ENCODE results near the gene NFKBIB. TPM values are rescaled to one million over a fixed set of nuclear protein-coding genes. Genes with fewer than 3 reads are reported as not detected.

The NFKBIB gene
- total and polyA plus RNA-seq, 2 of the 13 experiments (the other 11 are each of a cell fraction or from before 2014, with no cell fraction given): 8.6 to 14.9 TPM

GRCh38 chr19:38930776-38931520, 31.2 kb downstream of the NFKBIB start, which contains the start of gene MRPS12 (continued):
- TF ChIP-seq HIC2 (CRISPR knock-in tag; IDR thresholded peaks at IDR 0.05; ENCODE audit: low read depth) (no peak), MEF2D (CRISPR knock-in tag; IDR thresholded peaks at IDR 0.05) (peak; percentile 10; the same call in 1 of the 2 replicates), EZH2 (conservative IDR thresholded peaks at IDR 0.05; ENCODE audit: low read depth, low read length) (no peak), ZNF256 (CRISPR knock-in tag; conservative IDR thresholded peaks at IDR 0.05) (no peak), JUNB (CRISPR knock-in tag; IDR thresholded peaks at IDR 0.05; ENCODE audit: borderline replicate concordance) (no peak), RXRB (CRISPR knock-in tag; IDR thresholded peaks at IDR 0.05; ENCODE audit: borderline replicate concordance) (no peak), ZSCAN12 (CRISPR knock-in tag; IDR thresholded peaks at IDR 0.05) (no peak), HMGA1 (CRISPR knock-in tag; conservative IDR thresholded peaks at IDR 0.05) (no peak), ZNF232 (CRISPR knock-in tag; IDR thresholded peaks at IDR 0.05; ENCODE audit: borderline replicate concordance) (0 out of 2 replicates have a peak, but pooled peaks have one; percentile 2), CAMTA2 (CRISPR knock-in tag; IDR thresholded peaks at IDR 0.05; ENCODE audit: borderline replicate concordance) (no peak), DBP (CRISPR knock-in tag; IDR thresholded peaks at IDR 0.05; ENCODE audit: not compliant biosample characterization) (no peak), DR1 (CRISPR knock-in tag; IDR thresholded peaks at IDR 0.05) (no peak), SP4 (CRISPR knock-in tag; IDR thresholded peaks at IDR 0.05) (peak; percentile 8; the same call in 1 of the 2 replicates), ZNF737 (CRISPR knock-in tag; IDR thresholded peaks at IDR 0.05; ENCODE audit: borderline replicate concordance) (no peak), TMF1 (CRISPR knock-in tag; IDR thresholded peaks at IDR 0.05; ENCODE audit: low read depth) (no peak), RFX3 (CRISPR knock-in tag; IDR thresholded peaks at IDR 0.05) (no peak), ZNF10 (CRISPR knock-in tag; IDR thresholded peaks at IDR 0.05; ENCODE audit: borderline replicate concordance, low read depth) (no peak), CBX1 (IDR thresholded peaks at IDR 0.05; ENCODE audit: low read depth) (no peak), FOXJ3 (CRISPR knock-in tag; IDR thresholded peaks at IDR 0.05; ENCODE audit: borderline replicate concordance) (no peak), HNRNPL (IDR thresholded peaks at IDR 0.05; ENCODE audit: low read depth, low read length) (no peak), ZNF766 (CRISPR knock-in tag; IDR thresholded peaks at IDR 0.05; ENCODE audit: borderline replicate concordance) (peak; percentile 25; the same call in 1 of the 2 replicates), JDP2 (CRISPR knock-in tag; IDR thresholded peaks at IDR 0.05; ENCODE audit: borderline replicate concordance) (no peak), ZBTB1 (CRISPR knock-in tag; IDR thresholded peaks at IDR 0.05; ENCODE audit: borderline replicate concordance) (no peak), RFXAP (CRISPR knock-in tag; IDR thresholded peaks at IDR 0.05; ENCODE audit: borderline replicate concordance) (peak; percentile 56), ZNF709 (CRISPR knock-in tag; IDR thresholded peaks at IDR 0.05) (no peak)
- TF ChIP-seq, protein P1, sequence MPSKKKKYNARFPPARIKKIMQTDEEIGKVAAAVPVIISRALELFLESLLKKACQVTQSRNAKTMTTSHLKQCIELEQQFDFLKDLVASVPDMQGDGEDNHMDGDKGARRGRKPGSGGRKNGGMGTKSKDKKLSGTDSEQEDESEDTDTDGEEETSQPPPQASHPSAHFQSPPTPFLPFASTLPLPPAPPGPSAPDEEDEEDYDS (CRISPR knock-in tag; IDR thresholded peaks at IDR 0.05): peak; percentile 61; the same call in 1 of the 2 replicates
- TF ChIP-seq, protein P2, sequence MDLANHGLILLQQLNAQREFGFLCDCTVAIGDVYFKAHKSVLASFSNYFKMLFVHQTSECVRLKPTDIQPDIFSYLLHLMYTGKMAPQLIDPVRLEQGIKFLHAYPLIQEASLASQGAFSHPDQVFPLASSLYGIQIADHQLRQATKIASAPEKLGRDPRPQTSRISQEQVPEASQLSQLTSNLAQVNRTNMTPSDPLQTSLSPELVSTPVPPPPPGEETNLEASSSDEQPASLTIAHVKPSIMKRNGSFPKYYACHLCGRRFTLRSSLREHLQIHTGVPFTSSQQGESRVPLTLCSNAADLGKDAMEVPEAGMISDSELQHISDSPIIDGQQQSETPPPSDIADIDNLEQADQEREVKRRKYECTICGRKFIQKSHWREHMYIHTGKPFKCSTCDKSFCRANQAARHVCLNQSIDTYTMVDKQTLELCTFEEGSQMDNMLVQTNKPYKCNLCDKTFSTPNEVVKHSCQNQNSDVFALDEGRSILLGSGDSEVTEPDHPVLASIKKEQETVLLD (CRISPR knock-in tag; IDR thresholded peaks at IDR 0.05; ENCODE audit: low read depth): no peak
